GM12873 (cell line): ENCODE measurements around the gene CEP112.

ENCODE experiments used
- TF ChIP-seq, protein P1 (sequence below): IDR thresholded peaks from 2 replicates; pipeline ENCODE4 v1.5.1; 2012; ENCODE audit warnings: low read depth, mild to moderate bottlenecking, moderate library complexity, low read length, control low read depth; ENCODE audit not compliant: insufficient read depth; ENCODE audit errors: missing control alignments

CEP112 gene

DNA sequence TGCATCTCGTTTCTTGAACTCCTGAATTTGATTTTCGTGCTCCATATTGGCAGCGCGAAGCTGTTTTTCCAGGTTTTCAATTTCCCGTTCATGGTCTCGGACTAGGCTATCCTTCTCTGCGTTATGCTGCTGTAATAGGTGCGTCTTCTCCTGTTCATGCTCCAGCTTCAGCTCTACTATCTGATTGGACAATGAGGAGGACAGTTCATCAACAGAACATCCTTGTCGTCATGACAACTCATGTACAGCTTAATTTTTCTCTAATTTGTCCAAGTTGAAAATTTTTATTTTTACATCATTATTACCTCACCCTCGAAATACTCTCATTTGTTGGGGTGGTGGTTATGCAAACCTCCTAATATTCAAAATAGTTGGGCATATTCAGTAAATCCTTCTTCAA lies 289.8 kb downstream of the CEP112 start:
- TF ChIP-seq, protein P1, sequence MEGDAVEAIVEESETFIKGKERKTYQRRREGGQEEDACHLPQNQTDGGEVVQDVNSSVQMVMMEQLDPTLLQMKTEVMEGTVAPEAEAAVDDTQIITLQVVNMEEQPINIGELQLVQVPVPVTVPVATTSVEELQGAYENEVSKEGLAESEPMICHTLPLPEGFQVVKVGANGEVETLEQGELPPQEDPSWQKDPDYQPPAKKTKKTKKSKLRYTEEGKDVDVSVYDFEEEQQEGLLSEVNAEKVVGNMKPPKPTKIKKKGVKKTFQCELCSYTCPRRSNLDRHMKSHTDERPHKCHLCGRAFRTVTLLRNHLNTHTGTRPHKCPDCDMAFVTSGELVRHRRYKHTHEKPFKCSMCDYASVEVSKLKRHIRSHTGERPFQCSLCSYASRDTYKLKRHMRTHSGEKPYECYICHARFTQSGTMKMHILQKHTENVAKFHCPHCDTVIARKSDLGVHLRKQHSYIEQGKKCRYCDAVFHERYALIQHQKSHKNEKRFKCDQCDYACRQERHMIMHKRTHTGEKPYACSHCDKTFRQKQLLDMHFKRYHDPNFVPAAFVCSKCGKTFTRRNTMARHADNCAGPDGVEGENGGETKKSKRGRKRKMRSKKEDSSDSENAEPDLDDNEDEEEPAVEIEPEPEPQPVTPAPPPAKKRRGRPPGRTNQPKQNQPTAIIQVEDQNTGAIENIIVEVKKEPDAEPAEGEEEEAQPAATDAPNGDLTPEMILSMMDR, result no peak

DNA sequence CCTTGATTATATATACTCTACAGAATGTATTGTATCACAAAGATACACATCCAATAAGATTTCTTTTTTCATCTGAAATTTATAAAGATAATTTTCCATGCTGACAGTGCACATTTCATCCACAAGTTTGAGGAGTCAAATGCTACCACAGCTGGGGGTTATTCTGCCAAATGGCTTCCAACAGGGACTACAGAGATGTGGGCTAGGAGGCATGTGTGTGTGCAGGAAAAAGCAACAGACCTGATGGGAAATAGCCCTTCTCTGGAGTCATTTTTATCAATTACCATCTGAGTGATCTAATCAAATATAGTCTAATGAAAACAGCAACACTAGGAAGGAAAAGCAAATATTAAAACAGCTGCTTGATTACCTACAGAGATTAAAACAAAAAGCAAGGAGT lies 290.5 kb downstream of the CEP112 start:
- TF ChIP-seq, protein P1, result no peak

DNA sequence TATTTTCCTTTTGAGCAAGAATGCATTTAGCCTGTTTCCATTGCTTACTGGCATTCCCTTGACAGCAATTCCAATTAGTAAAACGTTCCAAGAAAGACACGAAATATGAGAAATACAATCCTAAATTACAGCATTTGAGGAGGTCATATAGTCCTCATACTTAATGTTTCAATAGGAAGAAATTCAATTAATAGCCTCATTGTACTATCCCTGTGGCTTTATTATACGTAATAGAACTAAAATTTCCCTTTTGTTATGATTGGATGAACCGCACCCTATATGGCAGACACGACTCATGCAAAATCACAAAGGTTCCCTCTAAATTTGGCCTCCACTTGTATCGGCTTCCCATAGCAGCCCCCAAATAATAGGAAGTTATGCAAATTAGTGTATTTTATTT lies 291.7 kb downstream of the CEP112 start:
- TF ChIP-seq, protein P1, result no peak

DNA sequence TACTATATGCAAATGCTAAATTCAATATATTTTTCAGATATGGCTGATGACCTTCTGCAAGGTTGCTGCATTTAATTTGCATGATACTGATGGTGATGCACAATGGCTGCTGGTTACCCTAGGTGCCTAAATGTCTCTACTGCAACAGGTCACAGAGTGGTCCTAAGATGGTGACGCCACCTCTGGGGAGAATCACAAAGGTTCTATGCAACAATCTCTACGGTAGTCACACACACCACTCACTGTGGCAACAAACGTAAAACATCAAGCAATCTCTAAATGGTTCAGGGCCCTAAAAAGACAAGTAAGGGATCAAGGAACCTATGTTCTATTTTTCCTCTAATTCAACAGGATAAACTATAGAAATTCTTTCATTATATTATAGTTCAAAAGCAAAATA lies 293.3 kb downstream of the CEP112 start:
- TF ChIP-seq, protein P1, result no peak

DNA sequence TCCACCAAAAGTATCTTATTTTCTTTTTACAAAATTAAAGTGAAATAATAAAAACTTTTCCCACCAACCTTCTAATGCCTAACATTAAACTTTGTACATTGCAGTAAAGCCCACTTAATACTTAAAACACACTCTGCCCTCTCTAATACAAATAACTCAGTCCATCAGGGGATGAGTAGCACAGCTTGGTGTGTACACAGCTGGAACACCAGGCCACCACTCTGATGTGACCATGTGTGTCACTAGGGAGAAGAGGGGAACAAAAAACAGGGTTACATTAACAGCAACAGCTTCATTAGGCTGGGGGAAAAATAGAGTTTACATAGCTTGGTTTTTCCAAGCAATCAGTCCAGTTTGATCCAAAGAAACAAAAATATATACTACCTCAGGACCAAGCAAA lies 295.0 kb downstream of the CEP112 start:
- TF ChIP-seq, protein P1, result no peak

DNA sequence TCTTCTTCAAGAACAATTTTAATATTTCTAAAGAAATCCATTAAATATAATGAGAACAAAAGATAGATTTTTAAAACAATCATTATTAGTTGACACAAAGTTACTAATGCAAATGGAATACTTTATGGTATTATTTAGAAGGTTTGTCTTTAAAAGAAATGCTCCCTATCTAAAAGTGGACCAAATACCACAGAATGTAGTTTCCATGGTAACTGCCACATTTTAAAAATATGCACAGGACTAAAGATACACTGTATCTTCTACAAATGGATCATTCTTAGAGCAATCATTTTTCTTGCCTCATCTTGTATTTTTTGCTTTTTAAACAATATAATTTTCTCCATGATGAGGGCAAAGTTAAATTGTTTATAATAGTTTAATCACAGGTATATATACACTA lies 296.0 kb downstream of the CEP112 start:
- TF ChIP-seq, protein P1, result no peak

DNA sequence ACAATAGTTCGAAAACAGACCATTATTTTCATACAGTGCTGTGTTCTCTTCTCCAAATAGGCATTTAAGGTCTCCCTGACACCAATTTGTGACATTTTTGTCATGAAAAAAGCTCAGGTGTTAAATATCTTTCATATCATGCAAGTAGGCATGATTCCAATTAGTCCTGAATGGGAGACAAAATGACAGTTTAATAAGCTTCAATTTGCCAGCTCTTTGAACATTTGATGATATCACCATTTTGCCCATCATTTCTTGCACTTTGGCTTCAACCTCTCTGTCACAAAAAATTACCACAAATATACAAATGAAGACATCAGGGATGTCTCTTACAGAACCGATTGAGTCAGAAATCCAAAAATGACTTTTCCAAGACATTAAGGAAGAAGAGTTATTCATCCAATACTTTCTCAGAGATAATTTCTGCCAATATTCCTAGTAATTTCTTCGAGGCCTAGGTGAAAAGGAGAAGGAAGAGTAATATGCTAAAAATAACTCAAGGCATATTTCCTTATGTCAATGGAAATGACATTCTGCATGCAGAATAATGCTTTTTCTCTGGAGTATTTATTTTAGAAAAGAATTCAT lies 298.1 kb downstream of the CEP112 start:
- TF ChIP-seq, protein P1, result no peak
